22Rv1 (cell line): ENCODE data around the gene CNTN5.

Experiments used
- H3K27ac ChIP-seq: fragments of 450-650 bp; 2 replicates; pipeline ENCODE4 v1.5.1; 2017
- ZFX ChIP-seq: fragments of 450-650 bp; IDR thresholded peaks from 2 replicates; pipeline ENCODE4 v1.6.1; 2017; ENCODE audit warnings: antibody characterized with exemption, borderline replicate concordance
- TF ChIP-seq, protein P1 (sequence below): fragments of 450-650 bp; IDR thresholded peaks from 2 replicates; pipeline ENCODE4 v1.5.1; 2017; ENCODE audit warnings: mild to moderate bottlenecking

Gene CNTN5

DNA sequence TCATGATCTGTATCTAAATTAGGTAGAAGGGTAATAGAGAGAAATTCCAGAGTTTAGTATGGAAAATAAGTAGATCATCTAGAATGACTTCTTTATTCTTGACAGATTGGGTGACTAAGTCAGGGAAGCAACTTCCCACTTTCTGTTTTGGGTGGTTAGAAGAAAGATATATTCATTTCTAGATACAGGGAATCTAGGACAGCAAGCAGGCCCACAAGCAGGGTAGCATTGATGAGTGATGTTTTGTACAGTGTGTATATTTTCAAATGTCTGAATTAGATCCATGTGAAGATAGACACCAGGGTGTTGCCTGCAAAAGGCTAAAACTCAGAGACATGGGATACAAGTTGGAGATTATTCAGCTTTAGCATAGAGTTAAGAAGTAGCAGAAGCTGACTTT is 674.4 kb downstream of the CNTN5 start:
- no peak overlapping the region for H3K27ac ChIP-seq
- TF ChIP-seq, protein P1, sequence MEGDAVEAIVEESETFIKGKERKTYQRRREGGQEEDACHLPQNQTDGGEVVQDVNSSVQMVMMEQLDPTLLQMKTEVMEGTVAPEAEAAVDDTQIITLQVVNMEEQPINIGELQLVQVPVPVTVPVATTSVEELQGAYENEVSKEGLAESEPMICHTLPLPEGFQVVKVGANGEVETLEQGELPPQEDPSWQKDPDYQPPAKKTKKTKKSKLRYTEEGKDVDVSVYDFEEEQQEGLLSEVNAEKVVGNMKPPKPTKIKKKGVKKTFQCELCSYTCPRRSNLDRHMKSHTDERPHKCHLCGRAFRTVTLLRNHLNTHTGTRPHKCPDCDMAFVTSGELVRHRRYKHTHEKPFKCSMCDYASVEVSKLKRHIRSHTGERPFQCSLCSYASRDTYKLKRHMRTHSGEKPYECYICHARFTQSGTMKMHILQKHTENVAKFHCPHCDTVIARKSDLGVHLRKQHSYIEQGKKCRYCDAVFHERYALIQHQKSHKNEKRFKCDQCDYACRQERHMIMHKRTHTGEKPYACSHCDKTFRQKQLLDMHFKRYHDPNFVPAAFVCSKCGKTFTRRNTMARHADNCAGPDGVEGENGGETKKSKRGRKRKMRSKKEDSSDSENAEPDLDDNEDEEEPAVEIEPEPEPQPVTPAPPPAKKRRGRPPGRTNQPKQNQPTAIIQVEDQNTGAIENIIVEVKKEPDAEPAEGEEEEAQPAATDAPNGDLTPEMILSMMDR, result no peak
- TF ChIP-seq ZFX, result no peak

DNA sequence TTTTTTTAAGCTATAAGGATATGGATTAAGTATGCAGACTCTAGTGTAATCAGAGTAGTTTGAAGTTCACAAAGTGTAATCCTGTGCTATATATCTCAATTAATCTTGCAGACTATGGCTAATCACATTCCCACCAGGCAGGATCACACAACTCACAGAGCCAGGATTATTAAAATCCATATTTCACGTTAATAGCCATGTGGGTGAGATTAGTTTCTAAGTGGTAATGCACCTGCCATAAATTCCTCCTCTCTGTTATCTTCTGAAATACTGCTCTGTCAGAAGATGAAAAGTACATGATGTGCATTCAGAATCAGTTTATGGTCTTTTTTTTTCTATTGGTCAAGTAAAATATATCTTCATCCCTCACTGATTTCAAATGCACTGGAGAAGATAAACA is 686.1 kb downstream of the CNTN5 start:
- no peak for TF ChIP-seq ZFX
- TF ChIP-seq, protein P1, result no peak
- H3K27ac ChIP-seq, result no peak overlapping the region

DNA sequence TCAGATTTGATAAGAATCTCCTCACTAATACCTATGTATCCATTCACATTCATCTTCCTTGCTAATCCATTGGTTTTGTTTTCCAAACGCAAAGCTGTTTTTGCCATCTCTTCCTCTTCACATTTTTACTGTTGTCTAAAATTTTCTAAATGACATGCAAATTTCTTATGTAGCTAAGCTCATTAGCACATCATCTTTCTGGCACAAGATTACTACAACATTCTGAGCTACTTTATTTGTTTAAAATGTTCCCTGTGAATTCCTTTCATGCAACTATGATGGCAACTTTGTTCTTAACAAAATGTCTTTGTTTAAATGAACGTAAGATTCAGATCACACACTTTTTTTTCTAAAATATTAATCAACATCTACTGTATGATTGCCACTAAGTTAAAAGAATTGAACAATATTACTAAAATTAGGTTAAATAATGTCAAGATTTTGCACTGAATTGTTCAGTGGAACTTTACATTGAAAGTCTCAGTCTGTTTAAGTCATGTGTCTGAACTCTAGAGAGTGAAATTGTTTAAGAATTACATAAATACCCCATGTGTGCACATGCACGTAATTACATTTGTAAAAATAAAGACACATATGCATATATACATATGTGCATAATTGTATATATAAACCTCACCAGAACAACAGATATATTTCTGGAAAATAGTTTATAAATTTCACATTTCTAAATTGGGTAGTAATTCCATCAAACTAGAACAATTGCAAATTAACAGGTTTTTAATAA is 688.4 kb downstream of the CNTN5 start:
- no peak overlapping the region for H3K27ac ChIP-seq
- TF ChIP-seq, protein P1, result no peak
- no peak for TF ChIP-seq ZFX

DNA sequence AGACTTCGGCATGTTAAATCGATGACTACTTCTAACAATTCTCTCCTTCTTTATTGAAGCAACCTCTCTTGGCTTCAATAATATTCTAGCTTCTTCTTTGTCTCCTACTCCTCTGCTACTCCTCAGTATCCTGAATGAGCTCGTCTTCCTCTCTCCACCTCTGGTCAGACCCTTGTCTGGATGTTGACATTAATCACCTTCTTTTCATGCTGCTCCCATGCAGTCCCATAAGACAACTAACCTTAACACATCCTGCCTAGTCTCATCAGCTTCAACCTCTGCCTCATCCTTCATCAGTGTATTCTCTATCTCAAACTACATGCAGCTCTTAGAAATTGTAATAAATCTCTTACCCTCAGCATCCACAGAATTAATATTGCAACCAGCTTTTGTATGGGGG is 695.6 kb downstream of the CNTN5 start:
- no peak overlapping the region for H3K27ac ChIP-seq
- no peak for TF ChIP-seq ZFX
- TF ChIP-seq, protein P1, result no peak

DNA sequence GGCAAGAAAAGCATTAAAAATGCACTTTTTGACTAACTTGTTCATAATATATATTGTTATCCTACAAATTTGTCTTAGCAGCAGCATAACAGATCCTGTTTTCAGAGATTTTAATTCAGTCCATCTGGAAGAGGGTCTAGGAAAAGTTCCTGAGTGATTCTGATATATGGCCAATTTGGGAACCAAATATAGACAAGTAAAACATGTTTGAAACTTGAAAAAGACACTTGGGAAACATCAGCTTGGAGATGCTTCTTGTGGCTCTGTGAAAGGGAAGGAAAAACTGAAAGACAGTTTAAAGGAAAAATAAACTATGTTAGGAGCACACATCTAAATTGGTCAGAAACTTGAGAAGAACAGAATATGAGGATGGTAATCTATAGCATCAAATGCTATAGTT is 697.5 kb downstream of the CNTN5 start:
- no peak overlapping the region for H3K27ac ChIP-seq
- TF ChIP-seq ZFX, result no peak
- TF ChIP-seq, protein P1, result no peak

DNA sequence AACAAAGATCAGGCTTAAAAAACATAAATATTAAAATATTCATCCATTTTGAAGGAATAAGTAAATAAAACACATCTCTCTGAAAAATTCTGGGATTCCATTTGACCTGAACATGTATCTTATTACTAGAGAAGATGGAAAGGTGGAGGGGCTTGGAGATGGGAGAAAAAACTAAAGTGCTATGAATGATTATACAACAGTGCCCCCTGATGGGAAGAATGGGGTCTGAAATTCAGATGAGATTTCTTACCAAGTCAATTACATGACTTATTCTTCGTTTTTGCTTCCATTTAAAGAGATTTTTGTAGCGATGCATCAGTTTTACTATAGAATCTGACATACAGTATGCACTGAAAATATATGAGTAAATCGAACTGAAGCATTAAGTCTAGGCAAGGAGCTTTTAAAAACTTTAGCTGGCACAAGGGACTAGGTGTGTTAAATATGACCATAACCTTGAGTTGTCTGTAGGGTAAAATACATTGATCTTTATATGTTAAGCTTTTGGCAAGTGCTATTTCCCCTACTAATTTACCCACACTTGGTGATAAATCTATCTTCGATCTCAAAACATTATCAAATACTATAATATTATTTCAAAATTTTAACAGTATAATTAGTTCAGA is 718.8 kb downstream of the CNTN5 start:
- TF ChIP-seq, protein P1, result peak; percentile 76
- TF ChIP-seq ZFX, result no peak
- H3K27ac ChIP-seq, result no peak overlapping the region

DNA sequence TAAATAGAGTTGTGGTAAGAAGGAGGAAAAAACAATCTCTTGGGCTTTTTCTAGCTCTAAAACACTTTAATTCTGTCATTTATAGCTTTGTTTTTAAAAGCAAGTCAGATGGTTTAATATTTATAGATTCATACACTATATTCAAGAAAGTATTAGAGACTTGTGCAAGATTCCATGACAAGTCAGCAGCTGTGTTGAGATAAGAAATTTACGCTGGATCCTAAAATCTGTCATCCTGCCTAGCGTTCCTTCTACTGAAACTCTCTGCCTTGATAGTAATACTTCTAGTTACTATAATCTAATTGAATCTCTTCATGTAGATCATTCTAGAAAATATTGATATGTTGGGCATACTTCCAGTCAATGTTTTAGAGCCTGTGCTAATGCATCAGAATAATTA is 721.8 kb downstream of the CNTN5 start:
- TF ChIP-seq, protein P1, result no peak
- TF ChIP-seq ZFX, result no peak

More for the DNA sequence above, 721.8 kb downstream of the CNTN5 start:
- no peak overlapping the region for H3K27ac ChIP-seq
